Coronary artery (tissue), 2 donors: ENCODE data around the gene PMCH.
"Not testable (repeated sequence)": the region's sequence is repeated elsewhere in the genome, so short reads cannot be mapped to it uniquely, and the experiment has no call there.

ENCODE experiments used
- DNase-seq: peaks from one replicate; pipeline ENCODE4 v3.0.0-alpha.2; 2017; ENCODE audit warnings: low spot score
- H3K27ac ChIP-seq, 2 donors: fragments of 200-600 bp; sonication (generic); one replicate each; pipeline ENCODE4 v1.5.1; 2016 to 2019
- H3K4me3 ChIP-seq: fragments of 200-600 bp; sonication (generic); 2 replicates; pipeline ENCODE4 v1.5.1; 2016; ENCODE audit warnings: mild to moderate bottlenecking, moderate library complexity
- TF ChIP-seq, protein P1 (sequence below): fragments of 200-600 bp; sonication (generic); IDR thresholded peaks from one replicate; pipeline ENCODE4 v1.5.1; 2019; ENCODE audit warnings: antibody characterized with exemption

The PMCH gene

DNA sequence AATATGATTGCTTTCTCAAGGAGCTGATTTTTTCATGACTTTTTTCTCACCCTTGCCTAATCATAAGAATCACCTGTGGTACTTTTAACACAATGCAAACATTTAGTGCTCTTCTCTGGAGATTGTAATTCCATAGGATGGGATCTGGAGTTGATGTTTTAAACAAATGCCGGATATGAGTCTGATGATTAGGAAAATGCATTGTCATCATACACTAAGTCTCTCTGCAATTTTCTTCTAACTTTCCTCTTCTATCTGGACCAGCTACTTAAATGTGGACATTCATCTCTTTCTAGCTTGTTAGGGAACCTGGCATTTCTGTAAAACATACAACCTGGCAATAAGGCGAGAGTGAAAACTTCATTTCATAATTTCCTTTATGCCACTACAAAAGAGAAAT, 23.5 kb downstream of the PMCH start:
- no peak for DNase-seq
- TF ChIP-seq, protein P1, sequence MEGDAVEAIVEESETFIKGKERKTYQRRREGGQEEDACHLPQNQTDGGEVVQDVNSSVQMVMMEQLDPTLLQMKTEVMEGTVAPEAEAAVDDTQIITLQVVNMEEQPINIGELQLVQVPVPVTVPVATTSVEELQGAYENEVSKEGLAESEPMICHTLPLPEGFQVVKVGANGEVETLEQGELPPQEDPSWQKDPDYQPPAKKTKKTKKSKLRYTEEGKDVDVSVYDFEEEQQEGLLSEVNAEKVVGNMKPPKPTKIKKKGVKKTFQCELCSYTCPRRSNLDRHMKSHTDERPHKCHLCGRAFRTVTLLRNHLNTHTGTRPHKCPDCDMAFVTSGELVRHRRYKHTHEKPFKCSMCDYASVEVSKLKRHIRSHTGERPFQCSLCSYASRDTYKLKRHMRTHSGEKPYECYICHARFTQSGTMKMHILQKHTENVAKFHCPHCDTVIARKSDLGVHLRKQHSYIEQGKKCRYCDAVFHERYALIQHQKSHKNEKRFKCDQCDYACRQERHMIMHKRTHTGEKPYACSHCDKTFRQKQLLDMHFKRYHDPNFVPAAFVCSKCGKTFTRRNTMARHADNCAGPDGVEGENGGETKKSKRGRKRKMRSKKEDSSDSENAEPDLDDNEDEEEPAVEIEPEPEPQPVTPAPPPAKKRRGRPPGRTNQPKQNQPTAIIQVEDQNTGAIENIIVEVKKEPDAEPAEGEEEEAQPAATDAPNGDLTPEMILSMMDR, result no peak
- Histone ChIP-seq H3K4me3 (no peak overlapping the region), H3K27ac (no peak overlapping the region)

DNA sequence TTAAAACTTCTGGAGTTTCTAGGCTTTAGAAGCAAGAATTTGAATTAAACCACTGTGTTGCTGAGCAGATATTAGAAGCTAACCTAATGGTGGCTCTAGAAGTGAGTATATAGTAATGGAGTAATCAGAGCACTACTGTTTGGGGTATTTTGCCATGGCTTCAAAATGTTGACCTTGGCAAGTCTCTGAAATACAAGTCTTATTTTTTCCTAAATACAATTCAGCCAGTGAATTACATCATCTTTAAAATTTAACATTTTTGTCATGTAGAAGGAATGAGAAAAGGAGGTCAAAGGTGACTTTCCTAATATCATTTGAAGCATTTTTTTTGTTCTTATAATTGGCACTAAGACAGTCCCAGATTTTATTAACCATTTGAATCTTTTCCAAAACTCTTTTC, 25.2 kb downstream of the PMCH start:
- Histone ChIP-seq H3K4me3 (no peak overlapping the region), H3K27ac (no peak overlapping the region)
- no peak for DNase-seq
- TF ChIP-seq, protein P1, result no peak

DNA sequence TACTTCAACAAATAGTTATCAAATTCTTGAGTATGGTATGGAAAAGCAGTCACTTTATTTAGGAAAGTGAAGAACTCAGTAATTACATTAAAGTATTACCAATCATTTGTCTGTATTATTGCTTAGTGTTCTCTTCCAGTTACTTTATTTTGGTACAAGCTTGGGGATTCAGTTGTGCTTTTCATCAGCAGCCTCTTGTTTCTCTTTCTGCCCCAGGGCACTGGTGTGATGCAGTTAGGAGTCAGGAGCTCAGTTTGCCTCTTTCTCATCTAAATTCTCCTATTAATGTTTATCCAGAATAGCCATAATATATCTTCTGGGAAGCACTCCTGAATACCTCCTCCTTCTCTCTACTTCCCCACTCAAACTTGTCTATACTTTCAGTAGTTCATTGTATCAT, 25.7 kb downstream of the PMCH start:
- no peak overlapping the region for H3K27ac ChIP-seq
- no peak for DNase-seq
- no peak overlapping the region for H3K4me3 ChIP-seq
- TF ChIP-seq, protein P1, result no peak

DNA sequence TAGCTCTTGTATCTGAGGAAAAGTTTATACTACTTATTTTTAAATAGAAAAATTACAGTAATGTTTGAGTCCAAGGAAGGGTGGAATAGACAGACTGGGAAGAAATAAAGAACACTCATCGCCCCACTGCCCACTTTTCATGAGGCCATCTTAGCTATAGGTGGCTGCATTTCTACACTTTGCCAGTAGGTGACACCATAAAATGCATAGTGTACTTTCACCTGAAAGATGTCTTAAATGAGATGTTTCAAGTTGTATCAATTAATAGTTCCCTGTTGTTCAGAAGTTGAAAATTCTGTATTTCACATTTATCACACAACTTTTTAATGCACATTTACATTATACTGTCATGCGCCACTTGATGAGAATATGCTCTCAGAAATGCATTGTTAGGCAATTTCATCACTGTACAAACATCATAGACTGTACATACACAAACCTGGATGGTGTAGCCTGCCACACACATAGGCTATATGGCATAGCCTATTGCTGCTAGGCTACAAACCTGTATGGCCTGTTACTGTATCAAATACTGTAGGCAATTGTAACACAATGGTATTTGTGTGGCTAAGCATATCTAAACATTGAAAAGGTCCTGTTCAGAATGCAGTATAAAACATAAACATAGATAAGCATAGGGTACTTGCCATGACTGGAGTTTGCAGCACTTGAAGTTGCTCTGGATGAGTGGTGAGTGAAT, 27.6 kb downstream of the PMCH start:
- Histone ChIP-seq H3K27ac (no peak overlapping the region), H3K4me3 (no peak overlapping the region)
- DNase-seq, result no peak
- TF ChIP-seq, protein P1, result no peak

DNA sequence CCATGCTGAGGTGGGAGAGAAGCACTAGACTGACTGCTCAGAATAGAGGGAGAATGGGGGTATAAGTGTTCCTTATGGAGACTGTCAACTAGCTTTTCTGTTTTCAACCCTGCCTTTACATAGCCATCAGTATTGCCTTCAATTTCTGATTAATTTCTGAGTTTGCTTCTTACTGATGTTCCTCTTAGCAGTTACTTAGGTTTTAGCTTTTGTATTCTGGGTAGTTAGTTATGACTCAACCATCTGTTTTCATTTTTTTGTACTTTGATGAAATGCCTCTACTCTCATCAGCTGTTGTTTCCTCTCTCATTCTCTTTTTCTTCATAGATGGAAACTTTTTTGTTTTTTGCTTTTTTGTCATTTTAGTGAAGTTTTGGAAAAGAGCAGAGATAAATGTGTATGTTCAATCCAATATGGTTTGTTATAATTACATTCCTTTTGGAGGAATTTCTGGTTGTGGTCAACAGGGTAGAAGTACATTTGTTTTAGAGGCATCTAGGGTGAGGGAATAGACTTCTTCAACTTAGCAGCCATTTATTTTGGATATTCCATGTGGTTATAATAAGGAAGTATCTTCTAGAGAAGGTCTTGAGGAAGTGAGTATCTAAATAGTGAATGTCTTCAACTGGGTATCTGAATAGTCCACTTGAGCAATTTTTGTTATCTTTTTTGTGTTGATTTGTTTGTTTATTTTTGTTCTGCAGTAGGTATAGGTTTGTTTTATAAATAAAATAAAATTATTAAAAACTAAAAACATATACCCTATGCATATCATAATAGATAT, 29.6 kb downstream of the PMCH start:
- TF ChIP-seq, protein P1, result no peak
- Histone ChIP-seq H3K4me3 (no peak overlapping the region), H3K27ac (no peak overlapping the region)
- DNase-seq, result no peak

DNA sequence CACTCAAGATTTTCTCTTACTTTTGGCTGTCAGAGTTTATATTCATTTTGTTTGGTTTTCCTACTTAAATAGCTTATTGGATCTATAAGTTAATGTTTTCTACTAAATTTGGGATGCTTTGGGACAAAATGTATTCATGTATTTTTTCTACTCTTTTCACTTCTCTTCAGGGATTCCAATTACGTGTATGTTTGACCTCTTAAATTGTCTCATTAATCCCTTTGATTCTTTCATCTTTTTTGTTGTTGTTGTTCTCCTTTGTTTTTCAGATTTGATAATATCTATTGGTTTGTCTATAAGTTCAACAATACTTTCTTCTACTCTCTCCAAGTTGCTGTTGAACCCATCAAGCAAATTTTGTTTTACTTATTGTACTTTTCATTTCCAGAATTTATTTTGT, 34.2 kb downstream of the PMCH start:
- no peak overlapping the region for H3K4me3 ChIP-seq
- TF ChIP-seq, protein P1, result no peak
- DNase-seq, result no peak

DNA sequence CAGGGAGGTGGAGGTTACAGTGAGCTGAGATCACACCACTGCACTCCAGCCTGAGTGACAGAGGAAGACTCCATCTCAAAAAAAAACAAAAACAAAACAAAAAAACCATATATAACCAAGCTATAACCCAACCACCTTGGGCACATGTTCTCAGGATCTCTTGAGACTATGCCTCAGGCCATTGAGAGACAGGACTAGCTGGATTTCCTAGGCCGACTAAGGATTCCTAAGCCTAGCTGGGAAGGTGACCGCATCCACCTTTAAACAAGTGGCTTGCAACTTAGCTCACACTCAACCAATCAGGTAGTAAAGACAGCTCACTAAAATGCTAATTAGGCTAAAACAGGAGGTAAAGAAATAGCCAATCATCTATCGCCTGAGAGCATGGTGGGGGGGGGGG, 42.4 kb downstream of the PMCH start:
- H3K27ac ChIP-seq, H3K4me3 ChIP-seq, DNase-seq: not testable (repeated sequence)

More for the DNA sequence above, 34.2 kb downstream of the PMCH start:
- no peak overlapping the region for H3K27ac ChIP-seq

DNA sequence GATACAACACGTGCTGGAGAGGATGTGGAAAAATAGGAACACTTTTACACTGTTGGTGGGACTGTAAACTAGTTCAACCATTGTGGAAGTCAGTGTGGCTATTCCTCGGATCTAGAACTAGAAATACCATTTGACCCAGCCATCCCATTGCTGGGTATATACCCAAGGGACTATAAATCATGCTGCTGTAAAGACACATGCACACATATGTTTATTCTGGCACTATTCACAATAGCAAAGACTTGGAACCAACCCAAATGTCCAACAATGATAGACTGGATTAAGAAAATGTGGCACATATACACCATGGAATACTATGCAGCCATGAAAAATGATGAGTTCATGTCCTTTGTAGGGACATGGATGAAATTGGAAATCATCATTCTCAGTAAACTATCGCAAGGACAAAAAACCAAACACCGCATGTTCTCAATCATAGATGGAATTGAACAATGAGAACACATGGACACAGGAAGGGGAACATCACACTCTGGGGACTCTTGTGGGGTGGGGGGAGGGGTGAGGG, 50.5 kb downstream of the PMCH start:
- DNase-seq, H3K4me3 ChIP-seq: not testable (repeated sequence)

More for the DNA sequence above, 50.5 kb downstream of the PMCH start:
- H3K27ac ChIP-seq, result not testable (repeated sequence)
